CD4-positive, alpha-beta T cell treated with Interleukin-6 for 4 hours (primary cell): Measurements from ENCODE around the gene AKAP1.

ENCODE experiments used
- DNase-seq: peaks from one replicate; pipeline ENCODE4 v3.0.0-alpha.2; 2020; ENCODE audit warnings: mixed read lengths

AKAP1 gene

GRCh38 chr17:57106107-57106835, 21.2 kb downstream of the AKAP1 start:
- no peak for DNase-seq

DNA sequence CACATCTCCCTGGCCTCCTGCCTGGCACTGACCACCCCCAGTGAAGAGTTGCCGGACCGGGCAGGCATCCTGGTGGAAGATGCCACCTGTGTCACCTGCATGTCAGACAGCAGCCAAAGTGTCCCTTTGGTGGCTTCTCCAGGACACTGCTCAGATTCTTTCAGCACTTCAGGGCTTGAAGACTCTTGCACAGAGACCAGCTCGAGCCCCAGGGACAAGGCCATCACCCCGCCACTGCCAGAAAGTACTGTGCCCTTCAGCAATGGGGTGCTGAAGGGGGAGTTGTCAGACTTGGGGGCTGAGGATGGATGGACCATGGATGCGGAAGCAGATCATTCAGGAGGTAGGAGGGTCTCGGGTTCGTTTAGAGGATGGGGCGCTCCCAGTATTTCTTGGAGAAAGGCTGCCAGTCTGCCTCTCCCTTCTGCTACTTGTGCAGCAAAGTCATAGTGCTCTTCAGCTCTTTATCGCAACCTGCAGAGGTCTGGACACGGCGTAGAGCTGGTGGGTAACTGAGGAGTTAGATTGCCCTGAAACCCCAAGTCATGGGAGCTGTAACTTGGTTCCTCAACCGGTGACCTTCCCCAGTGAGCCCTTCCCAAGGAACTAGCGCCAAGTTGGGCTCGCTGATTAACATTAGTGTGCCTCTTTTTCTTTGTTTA, 21.9 kb downstream of the AKAP1 start:
- DNase-seq = no peak

- DNase-seq = no peak
These were observed 22.6 kb downstream of the AKAP1 start for GRCh38 chr17:57107498-57108101.

GRCh38 chr17:57108671-57109392, 23.8 kb downstream of the AKAP1 start:
- no peak for DNase-seq

- DNase-seq = no peak
These were observed 24.5 kb downstream of the AKAP1 start for GRCh38 chr17:57109393-57110151.

- DNase-seq = no peak
These were observed 25.1 kb downstream of the AKAP1 start for GRCh38 chr17:57110152-57110542.

DNA sequence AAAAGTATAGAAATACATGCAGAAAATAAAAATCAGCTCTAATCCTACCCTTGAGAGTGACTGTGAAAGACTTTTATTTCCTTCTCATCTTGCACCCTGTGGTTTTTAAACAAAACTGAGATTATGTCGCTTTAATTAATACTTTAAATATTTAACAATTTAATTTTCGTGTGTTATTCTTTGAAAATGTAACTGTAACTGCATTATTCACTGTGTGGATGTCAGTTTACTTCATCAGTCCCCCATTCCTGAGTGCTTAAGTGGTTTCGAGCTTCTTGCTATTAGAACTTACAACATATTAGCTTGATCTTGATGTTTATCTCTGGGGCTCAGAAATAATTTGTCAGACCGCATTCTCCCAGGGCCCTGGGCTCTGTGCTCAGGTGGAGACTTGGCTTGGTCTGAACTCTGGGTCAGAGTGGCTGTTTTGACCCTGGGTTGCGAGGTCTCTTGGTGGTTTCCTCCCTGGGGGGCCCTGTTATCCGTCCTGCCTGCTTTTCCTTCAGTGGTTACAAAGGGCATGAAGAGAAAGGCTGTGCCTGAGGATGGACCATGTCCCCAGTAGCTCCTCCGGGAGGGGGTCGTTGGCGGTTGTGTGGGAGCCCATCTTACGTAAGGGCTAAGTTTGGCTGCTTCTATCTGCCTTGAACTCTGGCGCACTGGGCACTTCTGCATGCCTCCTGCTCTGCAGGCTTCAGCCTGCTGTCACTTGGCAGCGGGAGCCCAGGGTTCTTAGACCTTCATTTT, 25.7 kb downstream of the AKAP1 start:
- no peak for DNase-seq

- no peak for DNase-seq
These were observed 26.3 kb downstream of the AKAP1 start for GRCh38 chr17:57111386-57111785.

- DNase-seq = no peak
These were observed 28.0 kb downstream of the AKAP1 start for GRCh38 chr17:57113011-57113410.

DNA sequence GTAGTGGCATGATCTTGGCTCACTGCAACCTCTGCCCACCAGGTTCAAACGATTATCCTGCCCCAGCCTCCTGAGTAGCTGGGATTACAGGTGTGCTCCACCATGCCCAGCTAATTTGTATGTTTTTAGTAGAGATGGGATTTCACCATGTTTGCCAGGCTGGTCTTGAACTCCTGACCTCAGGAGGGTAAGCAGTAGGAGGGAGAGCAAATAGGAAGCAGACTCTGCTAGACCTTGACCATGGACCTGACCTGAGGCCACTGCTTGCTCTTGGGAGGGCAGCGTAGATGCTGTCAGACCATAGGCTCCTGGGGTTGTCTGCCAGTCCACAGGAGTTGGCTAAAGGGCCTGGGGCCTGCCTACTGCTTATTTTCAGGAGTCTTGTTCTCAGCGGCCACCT, 28.6 kb downstream of the AKAP1 start:
- DNase-seq = no peak

DNA sequence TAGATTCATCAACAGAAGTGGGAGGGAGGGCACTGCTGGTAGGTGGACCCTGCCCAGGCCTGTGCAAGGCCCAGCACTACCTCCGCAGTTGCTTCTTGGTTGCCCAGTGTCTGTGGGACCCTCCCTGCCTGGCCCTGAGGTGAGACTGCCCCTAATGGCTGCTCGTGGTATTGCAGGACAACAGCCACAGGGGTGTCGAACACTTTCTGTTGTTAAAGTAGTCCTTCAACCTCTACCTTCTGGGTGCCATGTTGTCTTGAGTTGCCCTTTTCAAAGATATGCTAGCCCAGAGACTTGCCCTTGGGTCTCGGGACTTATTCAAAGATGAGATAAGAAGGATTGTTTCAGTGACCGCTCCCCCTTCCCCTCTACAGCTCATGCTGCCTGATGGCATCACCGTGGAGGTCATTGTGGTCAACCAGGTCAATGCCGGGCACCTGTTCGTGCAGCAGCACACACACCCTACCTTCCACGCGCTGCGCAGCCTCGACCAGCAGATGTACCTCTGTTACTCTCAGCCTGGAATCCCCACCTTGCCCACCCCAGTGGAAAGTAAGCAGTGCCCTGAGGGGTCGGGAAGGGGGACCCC, 29.1 kb downstream of the AKAP1 start:
- peak; percentile 70 for DNase-seq

DNA sequence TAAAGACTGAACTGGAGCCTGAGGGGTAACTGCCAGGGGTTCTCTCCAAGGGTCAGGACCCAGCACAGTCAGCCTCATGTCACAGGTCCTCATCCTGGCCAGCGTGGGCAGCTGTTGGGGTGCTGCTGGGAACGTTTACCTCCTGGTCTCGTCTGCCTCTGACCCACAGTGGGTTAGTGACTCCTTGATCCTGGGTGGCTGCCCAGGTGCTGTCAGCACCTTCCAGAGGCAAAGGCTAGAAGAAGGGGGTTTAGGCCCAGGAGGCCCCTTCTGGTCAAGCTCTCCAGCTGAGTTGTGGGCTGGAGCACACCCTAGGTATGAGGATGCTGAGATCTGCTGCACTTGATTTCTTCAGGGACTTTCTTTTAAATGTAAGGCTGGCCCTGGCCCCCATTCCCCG, 30.3 kb downstream of the AKAP1 start:
- no peak for DNase-seq

DNA sequence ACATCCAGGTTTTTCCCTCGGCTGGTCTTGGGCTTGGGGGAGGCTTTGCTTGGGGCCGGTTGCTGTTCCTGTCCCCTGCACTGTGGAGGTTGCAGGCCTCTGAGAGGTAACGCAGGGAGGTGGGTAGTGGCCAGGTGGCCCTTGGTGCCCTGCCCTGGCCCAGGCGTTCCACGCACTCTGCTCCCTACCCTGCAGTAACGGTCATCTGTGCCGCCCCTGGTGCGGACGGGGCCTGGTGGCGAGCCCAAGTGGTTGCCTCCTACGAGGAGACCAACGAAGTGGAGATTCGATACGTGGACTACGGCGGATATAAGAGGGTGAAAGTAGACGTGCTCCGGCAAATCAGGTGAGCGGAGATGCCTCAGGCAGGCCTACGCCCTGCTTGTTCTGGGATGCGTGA, 30.9 kb downstream of the AKAP1 start:
- no peak for DNase-seq

DNA sequence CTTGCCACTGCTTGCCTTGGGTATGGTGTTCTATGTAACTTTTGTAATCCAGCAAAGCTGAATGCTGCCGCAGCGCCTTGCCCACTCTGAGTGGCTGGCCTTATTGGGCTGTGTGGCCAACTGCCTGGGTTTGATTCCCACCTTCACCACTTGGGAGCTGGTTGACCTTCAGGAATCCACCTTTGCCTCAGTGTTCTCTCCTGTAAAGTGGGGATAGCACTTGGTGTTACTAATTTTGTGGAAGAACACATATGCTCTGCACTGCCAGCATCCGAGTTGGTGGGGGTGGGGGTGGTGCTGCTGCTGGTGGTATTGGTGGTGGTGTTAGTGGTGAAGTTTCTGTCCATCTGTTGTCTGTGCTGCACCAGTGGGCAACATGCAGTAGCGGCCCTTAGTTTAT, 32.8 kb downstream of the AKAP1 start:
- DNase-seq = no peak

- no peak for DNase-seq
These were observed 35.8 kb downstream of the AKAP1 start for GRCh38 chr17:57120814-57121213.

GRCh38 chr17:57121308-57122042, 36.4 kb downstream of the AKAP1 start:
- DNase-seq = no peak

DNA sequence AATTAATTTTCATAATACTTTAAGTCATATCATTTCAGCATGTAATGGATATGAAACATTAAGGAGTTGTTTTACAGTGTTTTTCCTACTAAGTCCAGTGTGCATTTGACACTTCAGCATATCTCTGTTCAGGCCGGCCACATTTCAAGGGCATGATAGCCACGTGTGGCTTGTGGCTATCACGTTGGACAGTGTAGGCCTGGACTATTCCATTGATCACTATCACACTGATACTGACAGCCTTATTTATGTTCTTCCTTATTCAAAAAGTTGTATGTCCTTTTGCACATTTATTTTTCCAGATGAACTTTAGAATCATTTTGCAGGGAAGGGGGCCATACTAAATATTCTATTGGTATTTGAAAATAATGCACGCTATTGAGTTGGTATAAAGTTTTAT, 39.0 kb downstream of the AKAP1 start:
- DNase-seq = no peak

DNA sequence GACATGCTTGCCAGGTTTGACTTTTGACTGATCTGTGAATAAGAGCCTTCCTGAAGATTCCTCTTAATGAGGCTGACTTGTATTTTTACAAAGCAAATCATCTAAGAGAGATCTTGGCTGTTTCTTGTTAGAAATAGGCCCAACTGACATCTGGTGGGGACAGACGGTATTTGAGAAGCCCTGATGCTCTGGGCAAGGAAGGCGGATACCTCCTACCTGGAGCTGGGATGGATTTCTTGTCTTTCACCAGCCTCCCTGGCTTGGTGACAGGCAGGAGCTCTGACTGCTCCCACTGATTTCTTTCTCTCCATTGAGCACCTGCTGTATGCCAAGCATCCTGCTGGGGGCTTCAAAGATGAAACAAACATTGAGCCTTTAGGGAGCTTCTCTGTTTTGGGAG, 40.4 kb downstream of the AKAP1 start:
- DNase-seq = no peak

- no peak for DNase-seq
These were observed 40.8 kb downstream of the AKAP1 start for GRCh38 chr17:57125866-57126265.

GRCh38 chr17:57130708-57131461, 45.8 kb downstream of the AKAP1 start:
- DNase-seq = peak; percentile 87
